HG03139 (cell line): Measurements from ENCODE around the gene GSS.

Source experiments
- ATAC-seq: cut with Tn5 transposase; IDR thresholded peaks from one replicate; pipeline ENCODE4 v1.9.1; 2021; ENCODE audit not compliant: unreplicated experiment

Gene GSS

GRCh38 chr20:34993941-34994508, 38.4 kb upstream of the GSS start:
- no peak for ATAC-seq

DNA sequence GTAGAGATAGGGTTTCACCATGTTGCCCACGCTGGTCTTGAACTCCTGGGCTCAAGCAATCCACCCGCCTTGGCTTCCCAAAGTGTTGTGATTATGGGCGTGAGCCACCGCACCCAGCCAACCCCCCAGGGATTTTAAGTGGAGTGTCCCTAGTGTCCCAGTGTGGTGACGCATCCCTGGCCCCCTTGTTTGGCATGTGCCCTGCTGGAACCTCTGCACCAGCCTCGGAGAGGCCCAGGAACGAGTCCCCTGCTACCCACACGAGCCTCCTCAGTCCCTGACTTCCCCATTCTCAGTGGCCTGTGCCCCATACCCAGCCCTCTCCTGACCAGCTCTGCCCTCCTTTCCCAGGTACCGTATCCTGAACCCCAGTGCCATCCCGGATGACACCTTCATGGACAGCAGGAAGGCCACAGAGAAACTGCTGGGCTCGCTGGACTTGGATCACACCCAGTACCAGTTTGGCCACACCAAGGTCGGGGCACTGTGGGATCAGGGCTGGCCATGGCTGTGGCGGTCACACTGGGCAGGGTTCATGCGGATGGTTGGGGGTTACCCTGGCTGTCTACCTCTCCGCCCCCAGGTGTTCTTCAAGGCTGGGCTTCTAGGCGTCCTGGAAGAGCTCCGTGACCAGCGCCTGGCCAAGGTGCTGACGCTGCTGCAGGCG, 37.3 kb upstream of the GSS start:
- no peak for ATAC-seq

GRCh38 chr20:34990661-34991214, 35.1 kb upstream of the GSS start:
- no peak for ATAC-seq

- no peak for ATAC-seq
Observed at GRCh38 chr20:34990231-34990630, 34.6 kb upstream of the GSS start.

DNA sequence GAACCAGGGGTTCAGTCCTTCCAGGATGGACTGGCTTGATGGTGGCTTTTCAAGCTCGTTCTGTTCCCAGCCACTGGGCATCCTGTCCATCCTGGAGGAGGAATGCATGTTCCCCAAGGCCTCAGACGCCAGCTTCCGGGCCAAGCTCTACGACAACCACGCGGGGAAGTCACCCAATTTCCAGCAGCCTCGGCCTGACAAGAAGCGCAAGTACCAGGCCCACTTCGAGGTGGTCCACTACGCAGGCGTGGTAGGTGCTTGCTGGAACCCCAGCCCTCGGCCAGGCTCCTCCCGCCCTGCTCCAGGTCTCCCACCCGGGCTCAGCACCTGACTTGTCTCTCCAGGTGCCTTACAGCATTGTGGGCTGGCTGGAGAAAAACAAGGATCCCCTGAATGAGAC, 34.1 kb upstream of the GSS start:
- no peak for ATAC-seq

- no peak for ATAC-seq
Observed at GRCh38 chr20:34989118-34989517, 33.5 kb upstream of the GSS start.

- no peak for ATAC-seq
Observed at GRCh38 chr20:34988191-34988540, 32.6 kb upstream of the GSS start.

GRCh38 chr20:34987288-34988190, 31.9 kb upstream of the GSS start:
- ATAC-seq, result no peak

DNA sequence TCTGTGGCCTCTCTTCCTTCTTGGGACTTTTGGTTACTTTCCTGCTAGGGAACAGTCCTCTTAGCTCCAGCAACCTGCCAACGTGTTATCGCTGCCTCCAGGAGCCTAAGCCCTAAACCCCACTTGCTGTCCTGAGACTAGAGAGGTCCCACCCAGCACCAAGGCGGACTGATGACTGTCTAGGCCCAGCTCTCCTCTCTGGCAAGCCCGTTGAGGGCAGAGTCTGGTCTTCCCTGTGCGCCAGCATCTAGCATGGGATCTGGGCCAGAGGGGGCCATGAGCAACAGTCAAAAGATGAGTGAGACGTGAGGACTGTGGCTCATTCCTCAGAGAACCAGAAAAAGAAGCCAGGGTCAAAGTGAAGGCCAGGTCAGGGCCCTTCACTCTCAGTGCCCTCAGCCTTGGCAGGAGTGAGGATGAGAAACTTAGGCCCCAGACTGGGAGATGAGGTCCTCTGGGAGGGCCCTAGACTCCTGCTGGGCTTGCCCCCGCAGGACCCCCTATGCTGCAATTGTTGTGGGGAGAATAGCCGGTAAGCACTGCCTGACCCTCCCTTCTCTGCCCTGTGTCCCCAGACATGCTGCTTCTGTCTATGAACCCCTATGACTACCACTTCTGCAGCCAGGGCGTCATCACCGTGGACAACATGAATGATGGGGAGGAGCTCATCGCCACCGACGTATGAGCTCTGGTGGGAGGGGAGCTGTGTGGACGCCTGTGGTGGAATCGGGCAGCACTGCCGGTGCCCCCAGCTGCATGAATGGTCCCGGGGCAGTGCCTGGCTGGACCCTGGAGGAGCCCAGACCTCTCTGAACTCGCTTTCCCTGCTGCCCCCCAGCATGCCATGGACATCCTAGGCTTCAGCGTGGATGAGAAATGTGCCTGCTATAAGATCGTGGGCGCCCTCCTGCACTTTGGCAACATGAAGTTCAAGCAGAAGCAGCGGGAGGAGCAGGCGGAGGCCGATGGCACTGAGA, 31.0 kb upstream of the GSS start:
- no peak for ATAC-seq

GRCh38 chr20:34985461-34986310, 30.1 kb upstream of the GSS start:
- ATAC-seq, result no peak

- no peak for ATAC-seq
Observed at GRCh38 chr20:34984756-34985261, 29.2 kb upstream of the GSS start.

DNA sequence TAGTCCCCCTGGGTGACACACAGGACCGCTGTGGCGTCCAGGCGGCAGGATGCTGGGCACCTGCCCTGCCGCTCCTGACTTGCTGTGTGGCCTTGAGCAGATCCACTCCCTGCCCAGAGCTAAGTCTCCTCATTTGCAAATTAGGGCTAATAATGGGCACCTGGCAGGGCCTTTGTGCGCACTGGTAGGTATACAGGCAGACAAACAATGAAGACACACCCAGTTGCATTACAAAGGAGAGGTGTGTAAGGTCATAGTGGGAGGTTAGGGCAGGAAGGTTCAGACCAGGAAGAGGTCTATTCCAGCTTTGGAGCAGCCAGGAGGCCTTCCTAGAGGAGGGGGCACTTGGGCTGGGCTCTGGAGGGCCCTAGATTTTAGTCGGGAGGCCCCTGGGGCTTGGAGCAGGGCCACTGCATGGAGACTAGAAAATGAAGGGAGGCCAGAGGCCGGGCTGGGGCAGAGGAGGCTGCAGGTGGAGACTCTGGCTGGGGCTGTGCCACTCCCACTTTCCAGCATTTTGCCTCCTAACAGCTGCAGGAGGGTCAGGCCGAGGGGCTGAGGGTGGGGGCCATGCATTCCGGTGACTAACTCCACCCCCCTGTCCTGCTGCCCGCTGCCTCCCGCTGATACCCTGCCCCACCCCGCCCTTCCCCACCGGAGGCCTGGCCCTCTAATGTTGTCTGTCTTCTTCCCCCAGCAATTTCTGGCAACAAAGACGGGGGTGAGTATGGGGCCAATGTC, 28.6 kb upstream of the GSS start:
- no peak for ATAC-seq

DNA sequence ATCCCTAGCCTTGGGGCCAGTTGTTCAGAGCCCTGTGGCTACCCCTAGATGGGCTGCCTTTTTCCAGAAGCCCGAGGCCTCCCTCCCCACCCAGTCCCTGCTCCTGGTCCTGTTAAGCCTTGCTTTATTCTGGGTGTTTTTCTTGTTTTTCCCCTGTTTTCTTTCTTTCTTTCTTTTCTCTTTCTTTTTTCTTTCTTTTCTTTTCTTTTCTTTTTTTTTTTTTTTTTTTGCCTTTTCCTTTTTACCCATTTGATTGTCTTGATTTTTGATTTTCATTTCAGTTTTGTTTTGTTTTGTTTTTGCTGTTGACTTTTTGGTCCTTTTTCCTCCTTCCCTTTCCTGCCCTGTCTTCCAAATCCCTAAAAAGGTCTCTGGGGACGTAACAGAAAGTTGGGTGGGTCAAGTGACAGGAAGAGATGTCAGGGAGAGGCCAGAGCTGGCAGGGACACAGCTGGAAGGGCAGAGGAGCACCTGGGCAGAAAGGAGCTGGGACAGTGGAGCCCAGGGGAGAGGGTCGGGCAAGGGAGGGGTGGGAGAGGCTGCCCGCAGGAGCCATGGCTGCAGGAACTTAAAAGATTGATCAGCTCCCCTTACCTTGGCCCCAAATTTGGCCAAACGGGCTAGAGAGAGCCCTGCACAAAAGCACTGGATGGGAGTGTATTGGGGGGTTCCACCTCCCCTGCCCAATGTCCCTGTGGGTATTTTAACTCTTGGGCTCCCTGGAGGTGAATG, 27.6 kb upstream of the GSS start:
- no peak for ATAC-seq

- no peak for ATAC-seq
Observed at GRCh38 chr20:34982270-34983088, 26.9 kb upstream of the GSS start.

GRCh38 chr20:34980543-34981233, 25.1 kb upstream of the GSS start:
- ATAC-seq, result no peak

DNA sequence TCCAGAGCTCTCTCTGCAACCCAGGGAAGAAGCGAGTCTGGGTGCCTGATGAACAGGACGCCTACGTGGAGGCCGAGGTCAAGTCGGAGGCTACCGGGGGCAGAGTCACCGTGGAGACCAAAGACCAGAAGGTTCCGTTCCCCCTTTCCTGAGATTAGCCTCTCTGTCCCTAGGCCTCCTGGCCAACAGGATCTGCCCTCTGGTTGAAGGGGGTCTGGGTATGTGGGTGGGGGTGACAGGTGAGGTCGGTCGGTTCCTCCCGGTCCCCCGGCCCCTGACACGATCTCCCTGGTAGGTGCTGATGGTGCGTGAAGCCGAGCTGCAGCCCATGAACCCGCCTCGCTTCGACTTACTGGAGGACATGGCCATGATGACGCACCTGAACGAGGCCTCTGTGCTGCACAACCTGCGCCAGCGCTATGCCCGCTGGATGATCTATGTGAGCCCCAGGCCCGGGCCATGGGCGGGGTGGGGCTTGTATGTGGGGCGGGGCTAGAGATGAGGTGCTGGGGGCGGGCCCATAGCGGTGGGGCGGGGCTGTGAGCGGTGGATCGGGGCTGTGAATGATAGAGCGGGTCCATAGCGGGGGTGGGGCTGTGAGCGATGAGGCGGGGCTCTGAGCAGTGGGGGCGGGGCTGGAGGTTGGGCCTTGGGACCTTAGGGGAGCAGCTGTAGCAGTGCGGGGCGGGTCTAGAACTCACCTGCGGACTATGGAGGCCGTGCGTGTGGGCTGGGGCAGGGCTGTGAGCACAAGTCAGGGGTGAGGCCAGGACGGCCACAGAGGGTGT, 24.0 kb upstream of the GSS start:
- no peak for ATAC-seq
